Naive thymus-derived CD4-positive, alpha-beta T cell (primary cell): ENCODE data around the gene S100A6. TPM values are rescaled to one million over a fixed set of nuclear protein-coding genes. Genes with fewer than 3 reads are reported as not detected.
"Not testable (repeated sequence)": the region's sequence is repeated elsewhere in the genome, so short reads cannot be mapped to it uniquely, and the experiment has no call there.

Experiments used
- ATAC-seq: fragments of 150-1000 bp; cut with Tn5 transposase; 2 replicates; pipeline ENCODE4 v1.10.0; 2021; ENCODE audit warnings: mild to moderate bottlenecking, moderate library complexity
- CTCF ChIA-PET: fragments of 350-600 bp; sonication (Branson Sonifier 250); formaldehyde crosslinking; loops from one replicate; lab custom pipeline; 2021; ENCODE audit warnings: antibody characterized with exemption; lab: Charles Lee
- POLR2A ChIA-PET: fragments of 350-600 bp; sonication (Branson Sonifier 250); formaldehyde crosslinking; loops from one replicate; lab custom pipeline; 2021; ENCODE audit warnings: antibody characterized with exemption, inconsistent platforms; lab: Charles Lee
- DNase-seq, 9 donors: peaks; one replicate each; pipeline versions ENCODE4 v3.0.0 to v3.0.0-alpha.2; 2020 to 2022; ENCODE audit warnings: mixed read lengths in 1 of 9
- H3K27ac ChIP-seq: one replicate; pipeline ENCODE4 v1.7.0; 2013; ENCODE audit warnings: mild to moderate bottlenecking, low read depth, low read length, moderate library complexity
- H3K27me3 ChIP-seq, 2 donors: one replicate each; pipeline ENCODE4 v1.7.0; 2013; ENCODE audit warnings: low read length in 2 of 2, mild to moderate bottlenecking in 2 of 2, moderate library complexity in 2 of 2; ENCODE audit not compliant: control insufficient read depth in 2 of 2, insufficient read depth in 2 of 2
- H3K36me3 ChIP-seq, 3 experiments: 1 replicate in 2 of 3; 2 replicates in 1 of 3; pipeline ENCODE4 v1.7.0; 2013; ENCODE audit warnings: low read length in 3 of 3, mild to moderate bottlenecking in 3 of 3, moderate library complexity in 1 of 3; ENCODE audit not compliant: insufficient read depth in 3 of 3, control insufficient read depth in 2 of 3
- H3K4me1 ChIP-seq, 2 donors: one replicate each; pipeline ENCODE4 v1.7.0; 2013; ENCODE audit warnings: low read length in 2 of 2, mild to moderate bottlenecking in 2 of 2, moderate library complexity in 1 of 2; ENCODE audit not compliant: control insufficient read depth in 2 of 2, insufficient read depth in 2 of 2
- H3K4me3 ChIP-seq: 2 replicates; pipeline ENCODE4 v1.7.0; 2013; ENCODE audit warnings: mild to moderate bottlenecking, low read length
- H3K9me3 ChIP-seq, 3 experiments: 1 replicate in 2 of 3; 2 replicates in 1 of 3; pipeline ENCODE4 v1.7.0; 2013; ENCODE audit warnings: low read length in 3 of 3; ENCODE audit not compliant: control insufficient read depth in 2 of 3
- H3K27ac Mint-ChIP-seq, 9 donors: one replicate each; pipeline ENCODE4 v1.8.0; 2020 to 2022; ENCODE audit warnings: mixed read lengths in 9 of 9, mild to moderate bottlenecking in 8 of 9, moderate library complexity in 5 of 9, inconsistent platforms in 2 of 9
- H3K27me3 Mint-ChIP-seq, 5 donors: one replicate each; pipeline ENCODE4 v1.8.0; 2021 to 2022; ENCODE audit warnings: mixed read lengths in 5 of 5, mild to moderate bottlenecking in 1 of 5
- H3K36me3 Mint-ChIP-seq, 5 donors: one replicate each; pipeline ENCODE4 v1.8.0; 2020 to 2022; ENCODE audit warnings: mixed read lengths in 5 of 5, mild to moderate bottlenecking in 3 of 5, inconsistent platforms in 1 of 5
- H3K4me1 Mint-ChIP-seq, 7 donors: one replicate each; pipeline ENCODE4 v1.8.0; 2020 to 2022; ENCODE audit warnings: mixed read lengths in 7 of 7, mild to moderate bottlenecking in 3 of 7, inconsistent platforms in 1 of 7
- H3K4me3 Mint-ChIP-seq, 10 donors: one replicate each; pipeline ENCODE4 v1.8.0; 2020 to 2022; ENCODE audit warnings: mild to moderate bottlenecking in 10 of 10, mixed read lengths in 10 of 10, moderate library complexity in 6 of 10, inconsistent platforms in 2 of 10
- H3K9me3 Mint-ChIP-seq, 11 donors: one replicate each; pipeline ENCODE4 v1.8.0; 2020 to 2022; ENCODE audit warnings: mixed read lengths in 11 of 11, mild to moderate bottlenecking in 4 of 11, inconsistent platforms in 1 of 11, moderate library complexity in 1 of 11
- intact Hi-C, 2 donors: fragments of 100-400 bp; cut with micrococcal nuclease; formaldehyde crosslinking; loops; one replicate each; pipeline ENCODE4 v1.15.1; 2023
- polyA plus RNA-seq, 2 donors: library from polyadenylated mRNA; unstranded; fragments of 300-500 nt; fragmentation: Illumina TruSeq; gene quantifications; one replicate each; pipeline ENCODE4 v1.2.3, GENCODE V29; 2021
- total RNA-seq, 6 experiments: library from RNA in 5 of 6; stranded (reverse) in 5 of 6; gene quantifications; 1 replicate in 5 of 6; 2 replicates in 1 of 6; pipeline ENCODE4 v1.2.3 and lab custom pipeline; 2021 to 2026

Gene S100A6
- total and polyA plus RNA-seq, 7 experiments from 2014 or later, result 178 to 568 (median 424) TPM

GRCh38 chr1:153578490-153578889 lies 42.7 kb upstream of the S100A6 start:
- DNase-seq (no peak), ATAC-seq (no peak)
- Mint-ChIP-seq H3K4me1 (peaks cover 0 to 3% (median 0%) of the 10 kb centered on the region in 7 donors), H3K27me3 (peaks cover 0 to 29% (median 27%) of the 10 kb centered on the region in 5 donors), H3K27ac (no peak overlapping the region), H3K9me3 (no peaks in the 10 kb centered on the region), H3K4me3 (no peak overlapping the region), H3K36me3 (no peaks in the 10 kb centered on the region)
- Histone ChIP-seq H3K27ac (no peak overlapping the region), H3K36me3 (no peaks in the 10 kb centered on the region), H3K4me3 (no peak overlapping the region), H3K4me1 (no peaks in the 10 kb centered on the region), H3K9me3 (no peaks in the 10 kb centered on the region), H3K27me3 (no peaks in the 10 kb centered on the region)
- ChIA-PET CTCF (interaction anchor here (0.9 kb wide), 1 partner anchor 45 kb away, joined by 3 read pairs; no protein-coding TSS in a partner anchor), POLR2A (no interaction called here)
- intact Hi-C loops, result loop anchor here in 1 of 2 donors (10.0 kb wide), 1 partner anchor 244 kb away; no protein-coding TSS in a partner anchor

GRCh38 chr1:153577624-153578051 lies 41.8 kb upstream of the S100A6 start:
- no peak overlapping the region for H3K27ac Mint-ChIP-seq
- Histone ChIP-seq H3K27ac (no peak overlapping the region), H3K4me3 (no peak overlapping the region), H3K36me3 (no peaks in the 10 kb centered on the region), H3K27me3 (no peaks in the 10 kb centered on the region), H3K4me1 (no peaks in the 10 kb centered on the region), H3K9me3 (no peaks in the 10 kb centered on the region)
- H3K9me3 Mint-ChIP-seq, result no peaks in the 10 kb centered on the region
- DNase-seq (no peak), ATAC-seq (no peak)
- ChIA-PET CTCF (interaction anchor here (0.9 to 1.3 kb wide), 2 partner anchors 44 to 67 kb away, joined by 3 to 5 read pairs; no protein-coding TSS in a partner anchor), POLR2A (interaction anchor here (0.6 kb wide), 2 partner anchors 32 to 306 kb away, joined by 3 read pairs; no protein-coding TSS in a partner anchor)
- H3K27me3 Mint-ChIP-seq, result peaks cover 0 to 29% (median 27%) of the 10 kb centered on the region in 5 donors
- H3K4me1 Mint-ChIP-seq, result peaks cover 0 to 10% (median 0%) of the 10 kb centered on the region in 7 donors
- no peaks in the 10 kb centered on the region for H3K36me3 Mint-ChIP-seq
- H3K4me3 Mint-ChIP-seq, result no peak overlapping the region
- intact Hi-C loops, result loop anchor here in 1 of 2 donors (10.0 kb wide), 1 partner anchor 243 kb away; no protein-coding TSS in a partner anchor

DNA sequence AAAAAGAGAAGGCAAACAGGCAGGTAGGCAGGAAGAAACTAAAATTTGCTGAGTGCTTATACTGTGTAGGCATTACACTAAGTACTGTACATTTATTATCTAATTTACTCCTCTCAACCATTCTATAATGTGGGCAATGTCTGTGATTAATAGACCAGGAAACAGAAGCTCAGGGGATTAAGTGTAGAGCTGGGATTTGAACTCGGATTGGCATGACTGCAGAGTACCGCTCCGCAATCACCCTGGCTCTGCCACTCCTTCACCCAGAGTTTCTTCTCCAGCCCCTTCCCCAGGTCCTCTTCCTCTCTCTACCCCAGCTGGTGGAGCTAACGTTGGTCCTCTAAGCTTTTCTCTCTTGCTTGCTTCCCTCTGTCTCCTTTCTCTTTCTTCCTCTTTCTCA lies 41.3 kb upstream of the S100A6 start:
- Histone ChIP-seq H3K36me3 (no peaks in the 10 kb centered on the region), H3K9me3 (no peaks in the 10 kb centered on the region), H3K4me3 (no peak overlapping the region), H3K27me3 (no peaks in the 10 kb centered on the region), H3K27ac (no peak overlapping the region), H3K4me1 (no peaks in the 10 kb centered on the region)
- Mint-ChIP-seq H3K4me3 (no peak overlapping the region), H3K27me3 (peaks cover 0 to 29% (median 27%) of the 10 kb centered on the region in 5 donors), H3K4me1 (peaks cover 0 to 12% (median 0%) of the 10 kb centered on the region in 7 donors), H3K27ac (no peak overlapping the region), H3K36me3 (no peaks in the 10 kb centered on the region), H3K9me3 (no peaks in the 10 kb centered on the region)
- CTCF ChIA-PET, result interaction anchor here (1.3 kb wide), 1 partner anchor 67 kb away, joined by 5 read pairs; no protein-coding TSS in a partner anchor
- ATAC-seq (no peak), DNase-seq (no peak)
- intact Hi-C loops, result loop anchor here in 1 of 2 donors (10.0 kb wide), 1 partner anchor 242 kb away; no protein-coding TSS in a partner anchor
- POLR2A ChIA-PET, result interaction anchor here (0.6 kb wide), 3 partner anchors 32 to 696 kb away, joined by 3 read pairs; no protein-coding TSS in a partner anchor

DNA sequence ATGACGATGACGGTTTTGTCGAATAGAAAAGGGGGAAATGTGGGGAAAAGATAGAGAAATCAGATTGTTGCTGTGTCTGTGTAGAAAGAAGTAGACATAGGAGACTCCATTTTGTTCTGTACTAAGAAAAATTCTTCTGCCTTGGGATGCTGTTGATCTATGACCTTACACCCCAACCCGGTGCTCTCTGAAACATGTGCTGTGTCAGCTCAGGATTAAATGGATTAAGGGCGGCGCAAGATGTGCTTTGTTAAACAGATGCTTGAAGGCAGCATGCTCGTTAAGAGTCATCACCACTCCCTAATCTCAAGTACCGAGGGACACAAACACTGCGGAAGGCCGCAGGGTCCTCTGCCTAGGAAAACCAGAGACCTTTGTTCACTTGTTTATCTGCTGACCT lies 39.7 kb upstream of the S100A6 start:
- Mint-ChIP-seq H3K4me1 (peaks cover 0 to 12% (median 0%) of the 10 kb centered on the region in 7 donors), H3K27me3 (peaks cover 0 to 35% (median 28%) of the 10 kb centered on the region in 5 donors)
- H3K27ac ChIP-seq, ATAC-seq, H3K9me3 ChIP-seq, DNase-seq, H3K9me3 Mint-ChIP-seq, H3K4me3 ChIP-seq, H3K27ac Mint-ChIP-seq, POLR2A ChIA-PET, H3K4me3 Mint-ChIP-seq, H3K27me3 ChIP-seq, H3K4me1 ChIP-seq, H3K36me3 Mint-ChIP-seq, H3K36me3 ChIP-seq: not testable (repeated sequence)
- intact Hi-C loops, result loop anchor here in 1 of 2 donors (10.0 kb wide), 1 partner anchor 241 kb away; no protein-coding TSS in a partner anchor
- CTCF ChIA-PET, result interaction anchor here (0.9 kb wide), 1 partner anchor 10 kb away, joined by 3 read pairs; no protein-coding TSS in a partner anchor

DNA sequence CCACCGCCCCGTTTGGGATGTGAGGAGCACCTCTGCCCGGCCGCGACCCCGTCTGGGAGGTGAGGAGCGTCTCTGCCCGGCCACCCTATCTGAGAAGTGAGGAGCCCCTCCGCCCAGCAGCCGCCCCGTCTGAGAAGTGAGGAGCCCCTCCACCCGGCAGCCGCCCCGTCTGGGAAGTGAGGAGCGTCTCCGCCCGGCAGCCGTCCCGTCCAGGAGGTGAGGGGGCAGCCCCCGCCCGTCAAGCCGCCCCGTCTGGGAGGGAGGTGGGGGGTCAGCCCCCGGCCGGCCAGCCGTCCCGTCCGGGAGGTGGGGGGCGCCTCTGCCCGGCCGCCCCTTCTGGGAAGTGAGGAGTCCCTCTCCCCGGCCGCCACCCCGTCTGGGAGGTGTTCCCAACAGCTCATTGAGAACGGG lies 39.3 kb upstream of the S100A6 start:
- peaks cover 0 to 35% (median 28%) of the 10 kb centered on the region in 5 donors for H3K27me3 Mint-ChIP-seq
- POLR2A ChIA-PET, result not testable (repeated sequence)

DNA sequence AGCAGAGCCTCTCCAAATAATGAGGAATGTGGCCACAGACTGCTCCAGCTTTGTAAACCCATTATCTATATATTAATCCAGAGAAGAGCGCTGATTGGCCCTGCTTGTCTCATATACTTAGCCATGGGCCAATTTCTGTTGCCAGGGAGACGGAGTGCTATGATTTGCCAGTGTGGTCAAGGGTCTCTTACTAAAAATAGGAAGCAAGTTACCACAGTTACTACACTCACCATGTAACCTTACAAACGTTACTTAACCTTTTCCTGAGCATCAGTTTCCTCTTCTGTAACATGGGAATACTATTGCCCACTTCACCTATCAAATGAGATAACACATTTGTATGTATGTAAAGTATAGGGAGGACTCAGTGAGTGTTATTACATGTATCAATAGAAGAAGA lies 37.6 kb upstream of the S100A6 start:
- DNase-seq (no peak), ATAC-seq (no peak)
- H3K4me3 ChIP-seq, result no peak overlapping the region
- H3K36me3 Mint-ChIP-seq, result no peaks in the 10 kb centered on the region
- ChIA-PET CTCF (interaction anchor here (1.5 to 7.0 kb wide), 4 partner anchors 40 to 413 kb away, joined by 3 to 139 read pairs (median 62); partner anchors contain the start of genes RAB13 and S100A6), POLR2A (interaction anchor here (0.8 to 1.7 kb wide), 3 partner anchors 29 to 41 kb away, joined by 3 to 6 read pairs (median 4); partner anchors contain the start of gene S100A6)
- H3K27me3 Mint-ChIP-seq, result peaks cover 0 to 24% (median 17%) of the 10 kb centered on the region in 5 donors
- no peaks in the 10 kb centered on the region for H3K27me3 ChIP-seq
- H3K4me1 Mint-ChIP-seq, result peaks cover 4 to 18% (median 9%) of the 10 kb centered on the region in 7 donors
- no peaks in the 10 kb centered on the region for H3K9me3 ChIP-seq
- intact Hi-C loops, result loop anchor here in 1 of 2 donors (2.0 to 10.0 kb wide), 2 partner anchors 97 to 239 kb away; partner anchors contain the start of gene ILF2
- no peaks in the 10 kb centered on the region for H3K36me3 ChIP-seq
- no peak overlapping the region for H3K4me3 Mint-ChIP-seq
- no peak overlapping the region for H3K27ac ChIP-seq
- H3K27ac Mint-ChIP-seq, result no peak overlapping the region
- no peaks in the 10 kb centered on the region for H3K9me3 Mint-ChIP-seq
- peaks cover 0 to 1% of the 10 kb centered on the region in 2 donors for H3K4me1 ChIP-seq

More for the DNA sequence above, 39.3 kb upstream of the S100A6 start:
- H3K4me1 Mint-ChIP-seq, result peaks cover 0 to 12% (median 0%) of the 10 kb centered on the region in 7 donors
- CTCF ChIA-PET, H3K4me3 Mint-ChIP-seq, H3K36me3 Mint-ChIP-seq, H3K9me3 ChIP-seq, ATAC-seq, H3K4me1 ChIP-seq, DNase-seq, H3K27ac ChIP-seq, H3K9me3 Mint-ChIP-seq, H3K4me3 ChIP-seq, H3K36me3 ChIP-seq, H3K27ac Mint-ChIP-seq, H3K27me3 ChIP-seq: not testable (repeated sequence)
- intact Hi-C loops, result loop anchor here in 1 of 2 donors (10.0 kb wide), 1 partner anchor 240 kb away; no protein-coding TSS in a partner anchor
